ENCODE data around the gene TSEN54.
A peak's percentile ranks its signal among the peaks of the same experiment; 100 is the strongest.
"Not testable (repeated sequence)": the region's sequence is repeated elsewhere in the genome, so short reads cannot be mapped to it uniquely, and the experiment has no call there.

The TSEN54 gene

DNA sequence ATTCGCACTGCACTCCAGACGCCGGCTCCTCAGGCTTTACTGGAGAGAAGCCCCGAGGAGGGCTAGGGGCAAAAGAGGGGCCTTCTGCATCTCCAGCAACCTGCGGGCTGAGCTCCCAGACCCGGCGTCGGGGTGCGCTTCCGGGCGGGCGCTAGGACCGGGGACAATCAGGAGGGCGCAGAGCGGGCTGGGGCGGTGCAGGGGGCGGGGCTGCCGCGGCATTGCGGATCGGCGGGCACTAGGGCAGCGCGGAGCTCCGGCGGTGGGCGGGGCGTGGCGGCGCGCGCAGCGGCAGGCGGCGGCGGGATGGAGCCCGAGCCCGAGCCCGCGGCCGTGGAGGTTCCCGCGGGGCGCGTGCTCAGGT is at the start of gene TSEN54:
Gene TSEN54 (plus strand): TSS at position 274 of the 364 bp plus-strand sequence. CDS start 33 bp downstream, at position 307.
- Mint-ChIP-seq H3K27ac (no peak within 1 kb of the TSS), H3K4me3 (peak within 1 kb of the TSS; percentile 82), H3K9me3 (no peaks in the 10 kb centered on the region), H3K27me3 (no peaks in the 10 kb centered on the region), H3K36me3 (peaks cover 2% of the 10 kb centered on the region), H3K4me1 (peaks cover 18% of the 10 kb centered on the region)
- peak; percentile 86 to 90 for DNase-seq (ENCODE audit: low spot score in 2 of 2)
- peak; percentile 84 for ATAC-seq (ENCODE audit: low read depth)

DNA sequence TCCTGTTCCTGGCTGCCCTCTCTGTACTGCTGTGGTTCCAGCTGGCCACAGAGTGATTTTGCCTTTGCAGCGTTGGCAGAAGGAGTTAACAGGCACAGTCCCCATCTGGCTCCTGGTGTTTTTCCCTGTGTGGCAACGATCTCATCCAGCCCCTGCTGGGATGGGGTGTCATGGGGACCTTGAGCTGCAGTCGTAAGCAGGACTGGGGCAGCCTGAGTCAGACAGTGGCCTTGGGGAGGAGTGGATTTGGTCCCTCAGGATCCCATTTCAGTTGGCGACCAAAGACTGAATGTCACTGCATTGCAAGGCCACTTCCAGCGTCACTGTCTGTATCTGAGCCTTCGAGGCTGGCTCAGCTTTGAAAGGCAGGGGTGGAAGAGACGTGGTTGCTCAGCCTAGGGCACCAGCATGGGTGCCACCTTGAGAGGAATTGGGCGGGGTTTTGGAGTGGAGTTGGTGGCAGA is 48.0 kb upstream of the TSEN54 start:
- H3K36me3 Mint-ChIP-seq: peaks cover 11% of the 10 kb centered on the region
- no peak overlapping the region for H3K4me3 Mint-ChIP-seq
- ATAC-seq (ENCODE audit: low read depth) (no peak), DNase-seq (ENCODE audit: low spot score in 2 of 2) (no peak)
- H3K27ac Mint-ChIP-seq: no peak overlapping the region
- H3K4me1 Mint-ChIP-seq: peaks cover 12% of the 10 kb centered on the region
- H3K9me3 Mint-ChIP-seq: no peaks in the 10 kb centered on the region
- no peaks in the 10 kb centered on the region for H3K27me3 Mint-ChIP-seq

DNA sequence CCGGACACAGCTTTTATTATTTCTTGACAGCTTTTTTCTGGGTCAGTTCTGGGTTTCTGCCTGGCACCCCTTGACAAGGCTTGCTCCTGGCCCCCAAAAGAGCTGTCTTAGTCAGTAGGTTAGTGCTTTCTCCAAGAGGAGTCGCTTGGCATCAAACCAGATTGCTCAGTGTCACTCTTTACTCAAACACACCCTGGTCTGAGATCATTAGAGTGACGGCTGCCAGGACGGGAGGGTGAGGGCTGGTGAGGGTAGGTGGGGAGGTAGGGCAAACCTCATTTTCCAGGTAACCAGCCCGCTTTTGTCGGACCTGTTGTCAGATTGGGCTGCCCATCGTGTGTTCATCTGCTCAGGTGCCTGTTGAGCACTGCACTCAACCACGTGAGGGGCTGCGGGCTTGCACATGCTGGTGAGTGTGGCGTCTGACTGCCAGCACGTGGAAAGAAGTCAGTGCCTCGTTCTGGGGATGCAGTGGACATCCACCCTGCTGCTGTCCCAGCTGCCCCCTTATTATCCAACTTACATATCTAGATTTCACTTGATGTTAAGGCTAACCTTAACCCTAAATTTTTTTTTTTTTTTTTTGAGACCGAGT is 47.5 kb upstream of the TSEN54 start:
- no peak overlapping the region for H3K27ac Mint-ChIP-seq

DNA sequence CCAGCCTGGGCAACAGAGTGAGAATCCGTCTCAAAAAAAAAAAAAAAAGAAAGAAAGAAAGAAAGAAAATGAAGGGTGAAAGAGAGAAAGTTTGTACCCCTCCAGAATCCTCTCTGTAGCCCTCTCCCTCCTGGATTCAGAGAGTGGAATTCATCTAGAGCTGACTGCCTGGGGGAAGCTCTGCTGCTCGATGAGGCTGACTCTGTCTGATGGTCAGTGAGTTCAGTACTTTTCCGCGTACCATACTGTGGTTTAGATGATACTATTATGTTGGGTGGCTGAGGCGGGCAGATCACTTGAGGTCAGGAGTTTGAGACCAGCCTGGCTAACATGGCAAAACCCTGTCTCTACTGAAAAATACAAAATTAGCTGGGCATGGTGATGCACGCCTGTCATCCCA is 45.1 kb upstream of the TSEN54 start:
- DNase-seq (ENCODE audit: low spot score in 2 of 2): no peak
- H3K4me1 Mint-ChIP-seq: peaks cover 3% of the 10 kb centered on the region
- no peaks in the 10 kb centered on the region for H3K9me3 Mint-ChIP-seq
- H3K27ac Mint-ChIP-seq: no peak overlapping the region
- peaks cover 12% of the 10 kb centered on the region for H3K36me3 Mint-ChIP-seq
- no peak overlapping the region for H3K4me3 Mint-ChIP-seq
- no peaks in the 10 kb centered on the region for H3K27me3 Mint-ChIP-seq
- no peak for ATAC-seq (ENCODE audit: low read depth)

More for the DNA sequence above, 47.5 kb upstream of the TSEN54 start:
- H3K4me3 Mint-ChIP-seq: no peak overlapping the region
- H3K27me3 Mint-ChIP-seq: no peaks in the 10 kb centered on the region
- H3K4me1 Mint-ChIP-seq: peaks cover 11% of the 10 kb centered on the region
- DNase-seq (ENCODE audit: low spot score in 2 of 2): no peak
- no peaks in the 10 kb centered on the region for H3K9me3 Mint-ChIP-seq
- peaks cover 11% of the 10 kb centered on the region for H3K36me3 Mint-ChIP-seq
- ATAC-seq (ENCODE audit: low read depth): no peak

DNA sequence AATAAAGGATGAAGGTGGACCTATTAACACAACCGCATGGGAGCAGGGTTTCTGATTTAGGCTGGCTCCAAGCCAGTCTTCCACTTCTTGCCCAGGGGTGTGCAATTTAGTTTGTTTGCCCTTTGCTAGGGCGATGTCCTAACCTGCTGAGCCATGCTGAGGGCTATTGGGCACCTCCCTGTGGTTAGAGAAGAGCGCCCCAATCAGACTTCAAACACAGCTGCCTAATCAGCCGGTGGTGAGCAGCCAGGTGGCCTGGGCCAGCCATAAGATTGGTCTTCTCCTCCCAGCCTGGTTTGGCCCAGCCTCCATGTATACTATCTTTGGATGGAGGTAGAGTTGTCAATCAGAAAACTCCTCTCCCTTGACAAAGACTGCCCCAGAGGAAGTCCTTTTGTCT is 44.2 kb upstream of the TSEN54 start:
- ATAC-seq (ENCODE audit: low read depth): no peak

DNA sequence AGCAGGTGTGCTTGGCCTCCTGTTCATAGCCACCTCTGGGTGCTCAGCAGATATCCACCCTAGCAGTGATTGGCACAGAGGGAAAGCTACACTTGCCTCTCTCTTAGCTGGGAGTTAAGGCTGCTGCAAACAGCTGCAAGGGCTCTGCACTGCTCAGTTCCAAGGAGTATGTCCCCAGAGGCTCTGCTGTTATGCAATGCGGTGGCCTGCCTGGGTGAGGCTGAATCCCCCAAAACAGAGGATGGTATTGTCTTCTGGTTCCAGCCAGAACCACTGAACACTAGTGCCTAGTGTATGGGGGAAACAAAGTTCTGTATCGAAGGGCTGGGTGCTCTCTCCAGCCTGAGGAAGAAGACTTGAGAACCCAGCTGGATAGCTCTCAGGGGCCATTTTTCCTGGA is 43.1 kb upstream of the TSEN54 start:
- no peak overlapping the region for H3K4me3 Mint-ChIP-seq
- ATAC-seq (ENCODE audit: low read depth): no peak
- no peak overlapping the region for H3K27ac Mint-ChIP-seq
- no peaks in the 10 kb centered on the region for H3K4me1 Mint-ChIP-seq
- H3K27me3 Mint-ChIP-seq: no peaks in the 10 kb centered on the region
- H3K9me3 Mint-ChIP-seq: no peaks in the 10 kb centered on the region
- H3K36me3 Mint-ChIP-seq: peaks cover 17% of the 10 kb centered on the region
- no peak for DNase-seq (ENCODE audit: low spot score in 2 of 2)

More for the DNA sequence above, 44.2 kb upstream of the TSEN54 start:
- Mint-ChIP-seq H3K27ac (no peak overlapping the region), H3K4me3 (no peak overlapping the region), H3K27me3 (no peaks in the 10 kb centered on the region), H3K36me3 (peaks cover 17% of the 10 kb centered on the region), H3K9me3 (no peaks in the 10 kb centered on the region), H3K4me1 (peaks cover 2% of the 10 kb centered on the region)
- DNase-seq (ENCODE audit: low spot score in 2 of 2): no peak

DNA sequence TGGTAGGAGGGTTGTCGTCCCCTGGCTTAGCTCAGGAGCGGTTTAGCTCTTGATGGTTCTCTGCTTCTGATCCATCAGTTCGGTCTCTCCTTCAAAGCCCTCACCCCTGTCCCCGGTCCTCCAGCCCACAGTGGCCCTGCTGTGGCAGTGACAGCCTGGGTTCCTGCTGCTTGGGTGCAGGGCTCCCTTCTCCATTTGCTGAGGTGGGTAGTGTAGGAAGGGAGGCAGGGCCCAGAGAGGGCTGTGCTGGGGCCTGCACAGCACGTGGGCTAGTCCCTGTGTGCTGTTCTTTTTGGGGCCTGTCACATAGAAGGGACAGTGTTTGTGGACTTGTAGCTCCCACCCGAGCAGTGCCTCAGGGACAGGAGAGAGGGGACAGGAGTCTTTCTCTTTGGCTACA is 41.6 kb upstream of the TSEN54 start:
- no peak for ATAC-seq (ENCODE audit: low read depth)
- Mint-ChIP-seq H3K4me3 (no peak overlapping the region), H3K9me3 (no peaks in the 10 kb centered on the region), H3K27ac (no peak overlapping the region), H3K36me3 (peaks cover 18% of the 10 kb centered on the region), H3K27me3 (no peaks in the 10 kb centered on the region), H3K4me1 (no peaks in the 10 kb centered on the region)
- no peak for DNase-seq (ENCODE audit: low spot score in 2 of 2)

DNA sequence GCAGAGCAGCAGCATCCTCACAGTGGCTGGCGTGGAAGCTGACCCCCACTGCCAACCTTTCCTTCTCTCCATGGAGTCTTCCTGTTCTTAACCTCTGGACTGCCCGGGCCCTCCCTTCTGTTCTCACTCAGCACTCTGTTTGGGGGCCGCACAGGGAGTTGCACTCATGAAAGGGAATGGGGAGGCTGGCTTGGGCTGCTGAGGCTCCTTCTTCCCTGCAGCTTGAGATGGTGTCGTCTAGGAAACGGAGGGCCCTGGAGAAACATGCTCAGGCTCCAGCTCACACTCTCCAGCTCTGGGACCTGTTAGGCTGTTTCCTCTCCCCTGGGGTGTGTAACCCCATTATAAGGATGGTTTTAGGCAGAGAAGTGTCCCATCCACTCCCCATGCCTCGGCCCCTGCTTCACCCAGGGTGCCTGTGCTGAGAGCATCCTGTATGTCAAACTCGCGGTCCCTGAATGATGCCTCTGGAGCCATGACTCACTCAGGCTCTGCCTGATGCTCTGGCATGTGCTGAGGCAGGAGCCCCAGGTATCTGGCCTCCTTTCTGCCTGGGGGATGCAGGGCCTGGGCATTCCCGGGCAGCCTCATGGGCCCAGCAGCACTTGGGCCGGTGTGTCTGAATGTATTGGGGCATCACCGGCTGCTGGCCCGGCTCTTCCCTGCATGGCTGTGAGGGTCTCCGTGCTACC is 41.0 kb upstream of the TSEN54 start:
- no peaks in the 10 kb centered on the region for H3K27me3 Mint-ChIP-seq
- H3K4me3 Mint-ChIP-seq: no peak overlapping the region
- ATAC-seq (ENCODE audit: low read depth): no peak
- H3K36me3 Mint-ChIP-seq: peaks cover 20% of the 10 kb centered on the region
- DNase-seq (ENCODE audit: low spot score in 2 of 2): no peak
- no peaks in the 10 kb centered on the region for H3K4me1 Mint-ChIP-seq
- no peaks in the 10 kb centered on the region for H3K9me3 Mint-ChIP-seq
- no peak overlapping the region for H3K27ac Mint-ChIP-seq

DNA sequence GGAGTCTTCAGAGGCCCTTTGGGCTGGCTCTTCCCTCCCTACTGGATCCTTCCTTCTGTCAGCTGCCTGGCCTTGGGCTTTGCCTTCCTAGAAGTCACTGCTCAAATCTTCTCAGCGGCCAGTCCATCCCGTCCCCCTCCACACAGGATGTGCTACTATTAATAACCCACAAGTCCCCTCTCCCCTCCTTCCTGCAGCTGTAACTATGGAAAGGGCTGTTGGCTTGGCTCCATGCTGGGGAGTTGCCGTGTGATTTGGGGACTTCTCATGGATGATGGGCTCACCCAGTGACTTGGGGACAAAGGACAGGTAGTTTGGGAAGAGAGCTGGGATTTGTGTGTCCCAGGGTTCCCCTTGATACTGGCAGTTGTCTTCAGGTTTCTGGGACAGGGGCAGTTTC is 40.5 kb upstream of the TSEN54 start:
- peaks cover 20% of the 10 kb centered on the region for H3K36me3 Mint-ChIP-seq
- no peaks in the 10 kb centered on the region for H3K27me3 Mint-ChIP-seq
- no peak for DNase-seq (ENCODE audit: low spot score in 2 of 2)
- no peak overlapping the region for H3K27ac Mint-ChIP-seq
- no peaks in the 10 kb centered on the region for H3K9me3 Mint-ChIP-seq
- H3K4me1 Mint-ChIP-seq: no peaks in the 10 kb centered on the region
- H3K4me3 Mint-ChIP-seq: no peak overlapping the region
- ATAC-seq (ENCODE audit: low read depth): no peak

DNA sequence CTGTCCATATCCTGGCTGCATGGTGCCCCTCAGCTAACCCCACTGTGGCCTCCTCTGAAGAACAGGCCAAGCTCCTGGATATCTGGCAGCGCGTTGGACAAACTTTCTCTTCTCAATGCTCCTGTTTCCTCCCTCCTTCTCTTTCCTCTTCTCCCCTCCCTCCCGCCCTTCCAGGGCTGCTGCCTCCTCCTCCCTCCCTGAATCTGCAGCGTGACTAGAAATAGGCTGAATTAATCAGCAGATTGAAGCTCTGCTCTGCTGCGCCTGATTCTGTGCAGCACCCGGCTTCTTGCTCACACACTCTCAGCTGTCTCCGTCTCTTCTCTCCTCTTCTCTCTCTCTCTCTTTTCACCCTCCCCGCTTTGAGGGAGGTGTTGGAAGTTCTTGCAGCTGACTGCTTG is 40.1 kb upstream of the TSEN54 start:
- DNase-seq (ENCODE audit: low spot score in 2 of 2): no peak
- ATAC-seq (ENCODE audit: low read depth): no peak
- H3K27ac Mint-ChIP-seq: no peak overlapping the region
- no peaks in the 10 kb centered on the region for H3K9me3 Mint-ChIP-seq
- H3K27me3 Mint-ChIP-seq: no peaks in the 10 kb centered on the region
- no peaks in the 10 kb centered on the region for H3K4me1 Mint-ChIP-seq
- H3K4me3 Mint-ChIP-seq: no peak overlapping the region
- H3K36me3 Mint-ChIP-seq: peaks cover 20% of the 10 kb centered on the region

DNA sequence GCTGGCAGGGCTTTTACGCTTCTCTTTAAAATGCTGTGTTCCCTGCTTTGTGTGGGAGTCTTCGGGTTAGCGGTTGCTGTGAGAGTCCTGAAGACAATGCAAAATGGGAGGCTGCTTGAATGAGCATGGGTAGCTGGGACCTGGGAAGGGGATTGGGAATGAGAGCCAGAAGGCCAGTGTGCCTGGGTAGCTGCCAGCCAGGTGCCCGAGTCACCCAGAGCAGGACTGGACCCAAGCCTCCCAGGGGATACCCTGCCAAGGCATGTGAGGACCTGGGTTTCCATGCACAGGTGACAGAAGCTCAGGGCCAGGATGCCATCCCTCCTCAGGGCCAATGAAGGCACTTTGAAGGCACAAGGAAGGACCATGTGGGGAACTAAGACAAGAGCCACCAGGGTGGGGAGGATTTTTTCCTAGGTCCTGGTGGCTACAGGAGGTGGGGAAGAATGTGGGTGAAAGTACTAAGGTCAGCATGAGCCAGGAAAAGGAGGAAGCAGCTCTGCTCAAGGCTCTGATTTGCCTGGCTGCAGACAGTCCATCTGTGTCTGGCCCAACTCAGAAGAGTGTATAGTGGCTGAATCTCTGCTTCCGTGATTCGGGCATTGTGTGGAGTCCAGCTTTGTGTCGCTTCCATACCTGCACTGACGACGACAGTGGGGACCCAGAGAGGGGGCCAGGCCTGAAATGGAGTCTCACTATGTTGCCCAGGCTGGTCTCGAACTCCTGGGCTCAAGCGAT is 39.4 kb upstream of the TSEN54 start:
- Mint-ChIP-seq H3K4me3 (no peak overlapping the region), H3K27me3 (no peaks in the 10 kb centered on the region), H3K4me1 (no peaks in the 10 kb centered on the region), H3K27ac (no peak overlapping the region), H3K36me3 (peaks cover 20% of the 10 kb centered on the region), H3K9me3 (no peaks in the 10 kb centered on the region)
- DNase-seq (ENCODE audit: low spot score in 2 of 2) (no peak), ATAC-seq (ENCODE audit: low read depth) (no peak)

DNA sequence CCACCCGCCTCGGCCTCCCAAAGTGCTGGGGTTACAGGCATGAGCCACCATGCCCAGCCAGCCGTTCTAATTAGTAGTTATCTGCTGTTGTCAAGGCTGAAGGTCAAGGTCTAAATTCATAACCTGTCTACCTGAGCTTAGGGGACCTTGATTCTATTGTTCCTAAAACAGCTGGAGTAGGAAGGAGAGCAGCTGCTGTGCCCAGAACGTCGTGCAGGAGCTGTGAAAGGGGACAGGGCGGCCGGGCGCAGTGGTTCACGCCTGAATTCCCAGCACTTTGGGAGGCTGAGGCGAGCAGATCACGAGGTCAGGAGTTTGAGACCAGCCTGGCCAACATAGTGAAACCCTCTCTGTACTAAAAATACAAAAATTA is 38.9 kb upstream of the TSEN54 start:
- not testable (repeated sequence) for H3K27me3 Mint-ChIP-seq; H3K4me1 Mint-ChIP-seq; H3K27ac Mint-ChIP-seq; DNase-seq (ENCODE audit: low spot score in 2 of 2); H3K4me3 Mint-ChIP-seq; ATAC-seq (ENCODE audit: low read depth); H3K9me3 Mint-ChIP-seq
- peaks cover 20% of the 10 kb centered on the region for H3K36me3 Mint-ChIP-seq

DNA sequence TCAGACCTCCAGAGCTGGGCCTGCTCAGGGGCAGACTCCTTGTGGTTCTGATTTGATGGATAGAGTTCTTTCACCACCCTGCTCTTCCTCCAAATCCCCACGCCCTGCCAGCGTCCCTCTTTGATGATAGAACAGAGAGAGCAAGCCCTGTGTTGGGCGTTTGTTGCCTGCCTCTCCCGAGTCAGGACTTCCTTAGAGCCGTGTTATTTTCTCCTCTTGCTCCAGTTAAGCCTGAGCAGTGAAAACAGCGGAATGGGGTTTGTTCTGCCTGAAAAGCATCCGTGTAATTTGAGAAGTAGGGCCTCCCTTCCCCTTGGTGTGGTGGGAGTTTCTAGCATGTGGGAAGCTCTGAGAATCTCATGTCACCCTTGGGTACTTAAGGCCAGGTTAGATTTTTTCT is 37.8 kb upstream of the TSEN54 start:
- ATAC-seq (ENCODE audit: low read depth) (no peak), DNase-seq (ENCODE audit: low spot score in 2 of 2) (no peak)
- Mint-ChIP-seq H3K27me3 (no peaks in the 10 kb centered on the region), H3K36me3 (peaks cover 15% of the 10 kb centered on the region), H3K4me3 (no peak overlapping the region), H3K27ac (no peak overlapping the region), H3K4me1 (no peaks in the 10 kb centered on the region), H3K9me3 (no peaks in the 10 kb centered on the region)

DNA sequence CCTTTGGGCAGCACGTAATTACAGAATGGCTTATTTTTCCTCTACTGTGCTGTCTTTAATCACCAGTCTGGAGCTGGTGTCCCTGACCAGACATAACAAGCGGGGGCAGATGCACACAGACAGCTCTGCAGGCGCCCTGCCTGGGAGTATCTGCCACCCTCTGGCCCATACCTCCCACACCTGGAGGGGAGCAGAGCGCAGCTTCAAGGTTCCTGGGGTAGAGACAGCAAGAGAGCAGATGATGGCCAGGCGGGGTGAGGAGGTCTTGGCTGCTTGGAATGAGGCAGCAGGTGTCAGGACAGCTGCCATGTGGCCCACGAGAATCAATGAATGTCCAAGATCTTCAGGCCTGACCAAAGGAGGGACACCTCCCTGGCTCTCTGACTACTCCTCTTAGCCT is 36.0 kb upstream of the TSEN54 start:
- Mint-ChIP-seq H3K4me1 (no peaks in the 10 kb centered on the region), H3K4me3 (no peak overlapping the region), H3K9me3 (no peaks in the 10 kb centered on the region), H3K27me3 (no peaks in the 10 kb centered on the region), H3K36me3 (peaks cover 14% of the 10 kb centered on the region), H3K27ac (no peak overlapping the region)
- no peak for DNase-seq (ENCODE audit: low spot score in 2 of 2)
- ATAC-seq (ENCODE audit: low read depth): no peak

Data from memory B cell (primary cell).